ENCODE results near the gene RAX2. TPM values are rescaled to one million over a fixed set of nuclear protein-coding genes. Genes with fewer than 3 reads are reported as not detected.

RAX2 gene
- total RNA-seq, 2 donors from 2014 or later: not detected

DNA sequence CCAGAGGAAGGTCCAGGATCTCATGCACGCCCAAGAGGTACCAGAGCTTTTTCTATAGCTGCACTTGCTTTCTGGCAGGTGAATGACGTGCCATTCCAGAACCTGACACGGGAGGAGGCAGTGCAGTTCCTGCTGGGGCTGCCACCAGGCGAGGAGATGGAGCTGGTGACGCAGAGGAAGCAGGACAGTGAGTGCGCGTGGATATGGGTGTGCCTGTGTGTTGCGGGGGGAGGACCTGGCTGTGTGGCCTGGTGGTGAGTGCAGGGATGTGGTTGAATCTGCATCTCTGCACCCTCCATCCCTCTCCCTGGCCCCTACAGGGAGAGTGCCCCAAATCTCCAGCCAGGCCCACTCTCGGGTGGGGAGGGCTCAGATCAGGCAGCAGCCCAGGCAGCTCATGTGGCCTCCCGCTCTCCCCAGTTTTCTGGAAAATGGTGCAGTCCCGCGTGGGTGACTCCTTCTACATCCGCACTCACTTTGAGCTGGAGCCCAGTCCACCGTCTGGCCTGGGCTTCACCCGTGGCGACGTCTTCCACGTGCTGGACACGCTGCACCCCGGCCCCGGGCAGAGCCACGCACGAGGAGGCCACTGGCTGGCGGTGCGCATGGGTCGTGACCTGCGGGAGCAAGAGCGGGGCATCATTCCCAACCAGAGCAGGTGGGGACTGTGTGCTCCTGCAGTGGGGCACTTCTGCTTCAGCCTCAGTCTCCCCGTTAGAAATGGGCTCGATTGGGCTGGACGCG lies 33.4 kb downstream of the RAX2 start:
- intact Hi-C loops (cut with DNase I): no loop called here
- DNase-seq (ENCODE audit: low spot score): no peak

DNA sequence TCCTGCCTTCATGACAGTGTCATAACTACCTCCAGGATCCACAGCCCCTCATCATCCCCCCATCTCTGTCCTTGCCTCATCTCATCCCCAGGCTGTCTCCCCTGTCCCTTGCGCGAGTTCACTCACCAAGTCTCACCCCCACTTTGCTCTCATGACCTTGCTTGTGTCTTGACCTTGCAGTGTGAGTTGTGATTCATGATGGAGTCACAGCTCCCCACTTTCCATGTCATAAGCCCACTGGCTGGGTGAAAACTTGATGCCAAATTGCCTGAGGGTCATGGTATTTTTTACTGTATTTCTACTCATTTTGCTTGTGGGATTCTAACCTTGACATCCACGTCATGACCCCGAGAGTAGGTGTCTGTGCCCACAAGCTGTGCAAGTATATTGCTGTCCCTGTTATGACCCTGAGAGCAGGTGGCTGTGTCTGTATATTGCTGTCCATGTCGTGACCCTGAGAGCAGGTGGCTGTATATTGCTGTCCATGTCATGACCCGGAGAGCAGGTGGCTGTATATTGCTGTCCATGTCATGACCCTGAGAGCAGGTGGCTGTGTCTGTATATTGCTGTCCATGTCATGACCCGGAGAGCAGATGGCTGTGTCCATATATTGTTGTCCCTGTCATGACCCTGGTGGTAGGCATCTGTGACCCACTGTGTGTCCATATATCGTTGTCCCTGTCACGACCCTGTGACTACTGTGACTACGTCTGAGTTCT lies 34.4 kb downstream of the RAX2 start:
- DNase-seq (ENCODE audit: low spot score): no peak
- intact Hi-C loops (cut with DNase I): no loop called here

DNA sequence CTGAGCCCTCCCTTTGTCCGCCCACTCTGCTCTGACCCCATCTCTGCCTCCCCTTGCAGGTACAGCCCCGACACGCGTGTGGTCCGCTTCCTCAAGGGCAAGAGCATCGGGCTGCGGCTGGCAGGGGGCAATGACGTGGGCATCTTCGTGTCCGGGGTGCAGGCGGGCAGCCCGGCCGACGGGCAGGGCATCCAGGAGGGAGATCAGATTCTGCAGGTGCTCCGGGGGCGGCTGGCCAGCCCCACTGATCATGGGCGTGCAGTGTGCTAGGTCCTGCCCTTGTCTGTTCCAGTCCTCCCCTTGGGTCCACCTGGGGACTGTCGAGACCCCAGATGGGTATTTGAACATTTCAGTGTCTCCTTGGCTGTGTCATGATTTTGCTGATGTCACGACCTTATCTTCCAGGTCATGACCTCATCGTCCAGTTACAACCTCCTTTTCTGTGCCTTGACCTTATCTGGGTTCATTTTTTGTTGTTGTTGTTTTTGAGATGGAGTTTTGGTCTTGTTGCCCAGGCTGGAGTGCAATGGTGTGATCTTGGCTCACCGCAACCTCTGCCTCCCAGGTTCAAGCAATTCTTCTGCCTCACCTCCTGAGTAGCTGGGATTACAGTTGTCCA lies 35.8 kb downstream of the RAX2 start:
- intact Hi-C loops (cut with DNase I): no loop called here
- no peak for DNase-seq (ENCODE audit: low spot score)

DNA sequence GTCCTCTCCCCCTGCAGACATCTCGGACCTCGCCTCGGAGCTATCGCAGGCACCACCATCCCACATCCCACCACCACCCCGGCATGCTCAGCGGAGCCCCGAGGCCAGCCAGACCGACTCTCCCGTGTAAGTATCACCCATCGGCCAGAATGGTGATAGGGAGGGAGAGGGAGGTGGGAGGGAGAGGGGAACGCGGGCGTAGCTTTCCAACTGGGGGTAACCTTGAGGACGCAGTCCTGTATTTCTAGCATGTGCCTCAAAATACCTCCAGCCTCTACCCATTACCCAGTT lies 37.8 kb downstream of the RAX2 start:
- intact Hi-C loops (cut with DNase I): no loop called here
- DNase-seq (ENCODE audit: low spot score): no peak

DNA sequence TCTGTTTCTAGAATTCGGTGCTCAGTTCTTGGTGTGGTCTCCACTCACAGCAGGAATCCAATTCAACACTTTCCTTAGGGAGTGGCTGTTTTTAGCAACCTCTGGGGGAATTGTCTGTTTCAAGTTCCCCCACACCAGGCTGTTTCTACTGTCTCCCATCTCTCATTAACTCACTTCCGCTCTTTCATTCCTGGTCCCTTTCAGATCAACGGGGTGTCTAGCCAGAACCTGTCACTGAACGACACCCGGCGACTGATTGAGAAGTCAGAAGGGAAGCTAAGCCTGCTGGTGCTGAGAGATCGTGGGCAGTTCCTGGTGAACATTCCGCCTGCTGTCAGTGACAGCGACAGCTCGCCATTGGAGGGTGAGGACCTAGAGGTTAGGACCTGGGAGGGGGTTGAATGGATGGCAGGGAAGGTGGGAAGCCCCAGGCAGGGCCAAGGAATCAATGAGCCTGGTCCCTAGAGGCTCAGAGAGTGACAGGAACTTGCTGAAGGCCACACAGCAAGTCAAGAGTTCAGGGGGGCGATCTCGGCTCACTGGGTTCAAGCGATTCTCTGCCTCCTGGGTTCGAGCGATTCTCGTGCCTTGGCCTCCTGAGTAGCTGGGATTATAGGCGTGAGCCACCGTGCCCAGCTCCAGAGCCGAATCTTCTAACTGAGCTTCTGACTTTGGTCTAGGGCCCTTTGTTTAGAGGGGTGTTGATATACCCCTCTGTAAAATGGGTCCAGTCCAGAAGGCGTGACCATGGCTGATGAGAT lies 38.3 kb downstream of the RAX2 start:
- DNase-seq (ENCODE audit: low spot score): no peak
- intact Hi-C loops (cut with DNase I): no loop called here

DNA sequence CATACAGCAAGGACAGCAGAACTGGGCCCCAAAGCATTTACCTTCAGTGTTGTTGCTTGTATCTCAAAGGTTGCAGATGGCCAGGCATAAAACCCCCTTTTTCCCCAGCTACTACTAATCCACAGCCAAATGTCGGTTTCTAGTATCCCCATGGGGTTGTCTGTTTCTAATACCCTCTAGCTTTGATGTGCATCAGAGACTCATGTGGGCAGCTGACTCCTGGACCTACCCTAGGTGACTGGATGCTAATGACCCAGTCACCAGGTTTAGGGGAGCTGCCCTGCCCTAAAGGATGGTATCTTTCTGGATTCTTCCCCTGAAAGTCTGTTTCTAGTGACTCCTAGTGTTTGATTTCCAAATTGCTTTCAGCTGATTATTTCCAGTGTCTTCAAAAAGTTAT lies 39.9 kb downstream of the RAX2 start:
- intact Hi-C loops (cut with DNase I): no loop called here
- DNase-seq (ENCODE audit: low spot score): no peak

DNA sequence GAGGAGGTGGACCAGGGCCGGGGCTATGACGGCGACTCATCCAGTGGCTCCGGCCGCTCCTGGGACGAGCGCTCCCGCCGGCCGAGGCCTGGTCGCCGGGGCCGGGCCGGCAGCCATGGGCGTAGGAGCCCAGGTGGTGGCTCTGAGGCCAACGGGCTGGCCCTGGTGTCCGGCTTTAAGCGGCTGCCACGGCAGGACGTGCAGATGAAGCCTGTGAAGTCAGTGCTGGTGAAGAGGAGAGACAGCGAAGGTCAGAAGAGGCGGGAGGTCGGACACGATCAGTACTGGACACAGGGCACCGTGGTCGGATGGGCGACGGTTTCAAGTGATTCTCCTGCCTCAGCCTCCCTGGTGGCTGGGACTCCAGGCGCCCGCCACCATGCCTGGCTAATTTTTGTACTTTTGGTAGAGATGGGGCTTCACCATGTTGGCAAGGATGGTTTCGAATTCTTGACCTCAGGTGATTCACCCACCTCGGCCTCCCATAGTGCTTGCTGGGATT lies 41.5 kb downstream of the RAX2 start:
- DNase-seq (ENCODE audit: low spot score): no peak
- intact Hi-C loops (cut with DNase I): no loop called here

DNA sequence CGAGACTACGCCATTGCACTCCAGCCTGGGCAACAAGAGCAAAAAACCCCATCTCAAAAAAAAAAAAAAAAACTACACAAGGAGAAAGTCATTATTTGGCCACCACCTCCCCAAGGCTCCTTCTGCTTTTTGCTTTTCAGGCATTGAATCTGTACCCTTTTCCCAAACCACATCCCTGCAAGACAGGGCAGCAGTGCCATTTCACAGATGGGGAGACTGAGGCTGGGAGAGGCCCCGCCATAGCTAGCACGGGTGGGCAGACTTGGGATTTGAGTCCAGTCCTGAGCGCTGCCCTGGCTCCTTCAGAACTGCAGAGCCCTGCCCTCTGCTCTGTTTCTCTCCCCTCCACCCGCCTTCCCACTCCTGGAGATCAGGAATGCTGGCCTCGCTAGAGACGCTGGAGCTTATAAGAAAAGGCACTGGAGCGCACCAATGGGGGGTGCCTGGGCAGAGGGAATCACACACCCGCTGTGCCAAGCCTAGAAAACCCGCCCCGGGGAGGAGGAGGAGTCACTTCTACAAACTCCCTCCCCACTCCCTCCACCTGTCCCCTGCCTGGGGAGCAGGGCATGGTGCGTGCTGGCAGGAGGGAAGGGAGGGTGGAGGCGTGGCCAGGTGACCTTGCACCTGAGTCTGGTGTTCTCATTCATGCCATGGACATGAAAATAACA lies 46.3 kb downstream of the RAX2 start:
- DNase-seq (ENCODE audit: low spot score): no peak
- intact Hi-C loops (cut with DNase I): no loop called here

DNA sequence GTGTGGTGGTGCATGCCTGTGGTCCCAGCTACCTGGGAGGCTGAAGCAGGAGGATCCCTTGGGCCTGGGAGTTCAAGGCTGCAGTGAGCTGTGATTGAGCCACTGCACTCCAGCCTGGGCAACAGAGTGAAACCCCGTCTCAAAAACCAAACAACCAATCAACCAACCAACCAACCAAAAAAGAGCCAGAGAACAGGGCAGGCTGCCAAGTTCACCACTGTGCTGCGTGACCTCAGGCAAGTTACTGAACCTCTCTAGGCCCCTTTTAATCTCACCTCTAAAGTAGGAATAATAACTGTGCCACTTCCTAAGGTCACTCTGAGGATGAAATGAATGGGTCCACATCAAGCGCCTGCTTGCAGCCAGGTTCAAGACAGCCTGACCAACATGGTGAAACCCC lies 46.9 kb downstream of the RAX2 start:
- intact Hi-C loops (cut with DNase I): no loop called here

DNA sequence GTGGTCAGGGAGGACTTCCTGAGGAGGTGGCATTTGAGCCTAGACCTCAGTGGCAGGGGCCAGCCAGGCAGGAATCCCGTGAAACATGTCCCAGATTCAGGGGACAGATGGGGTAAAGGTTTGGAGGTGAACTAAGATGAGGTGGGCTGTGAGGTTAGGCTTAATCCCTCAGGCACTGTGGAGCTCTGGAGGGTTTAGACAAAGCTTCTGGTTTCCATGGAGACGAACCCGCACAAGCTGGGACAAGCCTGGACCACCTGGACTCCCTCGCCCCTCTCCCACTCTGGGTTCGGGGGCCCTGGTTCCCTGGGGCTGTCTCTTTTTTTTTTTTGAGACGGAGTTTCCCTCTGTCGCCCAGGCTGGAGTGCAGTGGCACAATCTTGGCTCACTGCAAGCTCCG lies 48.1 kb downstream of the RAX2 start:
- DNase-seq (ENCODE audit: low spot score): no peak
- intact Hi-C loops (cut with DNase I): no loop called here

More for the DNA sequence above, 46.9 kb downstream of the RAX2 start:
- no peak for DNase-seq (ENCODE audit: low spot score)

DNA sequence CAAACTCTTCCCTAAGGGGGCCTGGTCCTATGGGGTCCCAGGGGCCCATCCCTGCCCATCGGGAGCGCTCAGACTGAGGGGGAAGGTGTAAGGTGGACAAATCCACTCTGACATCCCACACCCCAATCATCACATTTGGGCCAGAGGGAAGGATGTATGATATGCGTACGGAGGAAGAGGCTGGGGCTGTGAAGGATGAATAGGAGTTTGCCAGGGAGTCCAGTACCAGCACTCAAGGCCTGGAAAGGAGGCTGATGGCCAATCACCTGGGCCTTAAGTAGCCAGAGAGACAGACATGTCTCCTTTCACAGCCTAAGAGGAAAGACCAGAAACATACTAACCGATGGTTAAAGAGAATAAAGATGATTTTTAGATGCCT lies 48.9 kb downstream of the RAX2 start:
- intact Hi-C loops (cut with DNase I): no loop called here
- DNase-seq (ENCODE audit: low spot score): no peak

DNA sequence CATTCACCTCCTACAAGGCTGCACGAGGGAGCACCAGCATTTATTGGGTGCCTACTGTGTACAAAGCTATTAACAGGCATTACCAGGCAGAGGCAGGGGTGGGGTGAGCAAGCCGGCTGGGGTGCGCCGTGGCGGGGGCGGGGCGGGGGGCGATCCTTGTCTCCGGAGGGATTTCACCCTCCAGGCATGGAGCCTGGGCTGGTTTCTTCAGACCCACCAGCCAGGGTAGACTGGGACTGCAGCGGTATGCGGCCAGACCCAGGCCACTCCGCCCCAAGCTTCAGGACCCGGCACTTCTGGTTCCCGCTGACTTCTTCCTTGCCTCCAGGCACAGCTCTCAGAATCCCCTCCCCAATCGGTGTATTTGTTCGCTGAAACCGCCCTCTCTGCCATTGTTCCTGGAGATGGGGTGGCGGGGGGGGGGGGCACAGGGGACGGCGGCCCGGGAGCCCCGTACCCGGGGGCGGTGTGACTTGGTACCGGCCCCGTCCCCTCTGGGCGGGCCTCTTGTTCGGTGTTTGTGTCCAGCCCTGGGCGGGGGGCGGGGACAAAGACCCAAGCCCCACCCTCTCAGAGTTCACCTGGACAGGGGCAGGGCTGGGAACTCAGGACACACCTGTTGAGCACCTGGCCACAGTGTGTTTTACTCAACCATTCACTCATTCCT lies 49.5 kb downstream of the RAX2 start:
- intact Hi-C loops (cut with DNase I): no loop called here
- no peak for DNase-seq (ENCODE audit: low spot score)

DNA sequence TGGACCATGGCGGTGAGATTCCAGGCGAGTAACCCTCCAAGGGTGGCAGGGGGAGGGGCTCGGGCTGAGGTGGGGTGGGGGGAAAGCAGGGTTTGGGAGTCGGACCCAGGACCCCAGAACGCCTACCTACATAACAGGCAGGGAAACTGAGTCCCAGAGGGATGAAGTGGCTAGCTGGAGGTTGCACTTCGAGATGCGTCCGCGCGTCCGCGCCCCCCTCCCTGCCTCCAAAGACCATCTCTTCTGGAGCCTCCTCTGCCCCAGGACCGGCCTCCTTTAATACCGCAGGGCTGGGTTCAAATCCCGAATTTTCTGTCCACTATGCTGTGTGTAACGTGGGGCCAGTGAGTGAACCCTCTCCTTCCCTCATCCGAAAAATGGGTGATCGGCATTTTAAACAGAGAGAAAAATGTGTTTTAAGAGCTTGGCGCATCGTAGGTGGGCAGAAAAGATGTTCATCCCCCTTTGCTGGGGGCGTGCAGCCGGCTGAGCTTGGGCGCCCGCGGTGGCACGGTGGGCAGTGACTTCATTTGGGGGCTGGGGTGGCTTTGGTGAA lies 50.1 kb downstream of the RAX2 start:
- intact Hi-C loops (cut with DNase I): no loop called here
- DNase-seq (ENCODE audit: low spot score): no peak

DNA sequence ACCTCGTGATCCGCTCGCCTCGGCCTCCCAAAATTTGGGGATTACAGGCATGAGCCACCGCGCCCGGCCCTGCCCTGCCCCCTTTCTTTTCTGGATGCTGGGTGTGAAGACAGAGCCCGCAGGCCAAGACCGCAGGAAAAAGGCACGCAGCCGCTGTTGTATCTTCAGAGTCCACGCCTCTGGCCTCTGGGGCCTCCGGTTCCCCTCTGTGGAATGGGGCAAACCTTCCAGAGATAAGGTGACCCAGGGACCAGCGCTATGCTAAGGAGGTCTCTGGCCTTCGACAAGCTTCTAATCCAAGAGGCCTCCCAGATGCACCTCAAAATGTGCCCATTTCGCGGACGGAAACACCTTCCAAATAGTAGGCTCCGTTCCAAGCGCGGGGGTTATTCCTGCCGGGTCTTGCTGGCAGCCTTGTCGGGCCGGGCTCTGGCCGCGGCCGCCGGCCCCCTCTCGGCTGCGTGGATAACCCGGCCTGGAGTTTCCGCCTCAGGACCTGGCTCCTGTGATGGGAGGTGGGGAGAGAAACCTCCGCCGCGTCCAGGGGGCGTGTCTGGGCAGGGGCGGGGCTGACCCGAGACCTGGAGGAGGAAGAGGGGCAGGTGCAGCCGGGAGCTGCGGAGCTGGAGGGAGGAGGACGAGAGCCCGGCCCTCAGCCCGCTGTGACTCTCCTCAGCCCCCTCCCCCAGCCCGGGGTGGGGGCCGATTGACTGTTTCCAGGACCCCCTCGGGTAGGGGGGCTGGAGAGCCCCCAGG lies 50.7 kb downstream of the RAX2 start:
- peak; percentile 92 for DNase-seq (ENCODE audit: low spot score)
- intact Hi-C loops (cut with DNase I): no loop called here

DNA sequence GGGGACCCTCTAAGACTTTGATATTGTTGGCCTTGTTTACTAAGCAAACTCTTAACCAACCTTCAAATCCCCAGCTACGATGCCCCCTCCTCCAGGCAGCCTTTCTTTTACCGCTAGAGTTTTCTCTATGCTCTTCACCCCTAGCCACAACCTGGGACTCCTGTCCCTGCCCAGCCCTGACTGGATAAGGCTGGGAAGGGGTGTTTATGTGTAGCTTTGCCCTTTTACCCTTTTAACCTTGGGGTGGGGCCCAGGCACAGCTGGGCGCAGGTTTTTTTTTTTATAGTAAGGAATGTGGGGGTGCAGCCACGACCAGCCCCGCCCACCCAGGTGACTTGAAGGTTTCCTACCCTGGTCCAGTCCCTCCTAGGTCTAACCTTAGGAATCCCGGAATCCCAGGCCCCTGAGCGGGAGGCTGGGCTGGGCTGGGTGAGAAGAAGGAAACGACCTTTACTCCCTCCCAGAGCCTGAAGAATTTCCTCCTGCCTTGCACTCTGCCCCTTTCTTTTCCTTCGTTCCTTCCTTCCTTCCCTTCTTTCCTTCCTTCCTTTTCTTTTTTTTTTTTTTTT lies 51.6 kb downstream of the RAX2 start:
- DNase-seq (ENCODE audit: low spot score): no peak
- intact Hi-C loops (cut with DNase I): no loop called here

DNA sequence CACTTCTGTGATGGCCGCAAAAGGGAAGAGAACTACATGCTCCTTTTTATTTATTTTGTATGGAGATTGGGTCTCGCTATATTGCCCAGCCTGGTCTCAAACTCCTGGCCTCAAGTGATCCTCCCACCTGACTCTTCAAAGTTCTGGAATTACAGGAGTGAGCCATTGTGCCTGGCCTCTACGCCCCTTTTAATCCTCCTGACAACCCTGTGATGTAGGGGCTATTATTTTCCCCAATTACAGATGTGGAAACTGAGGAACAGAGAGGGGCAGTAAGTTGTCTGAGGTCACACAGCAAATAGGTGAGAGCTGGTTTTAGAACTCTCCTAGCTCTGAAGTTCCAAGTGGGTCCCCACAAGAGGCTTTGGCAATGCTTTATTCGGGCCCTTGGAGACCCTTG lies 52.2 kb downstream of the RAX2 start:
- intact Hi-C loops (cut with DNase I): no loop called here
- no peak for DNase-seq (ENCODE audit: low spot score)
